ENCODE measurements around the gene COL1A2. TPM values are rescaled to one million over a fixed set of nuclear protein-coding genes. Genes with fewer than 3 reads are reported as not detected.

Gene COL1A2
- total RNA-seq, 1 donor: 11,912 TPM

DNA sequence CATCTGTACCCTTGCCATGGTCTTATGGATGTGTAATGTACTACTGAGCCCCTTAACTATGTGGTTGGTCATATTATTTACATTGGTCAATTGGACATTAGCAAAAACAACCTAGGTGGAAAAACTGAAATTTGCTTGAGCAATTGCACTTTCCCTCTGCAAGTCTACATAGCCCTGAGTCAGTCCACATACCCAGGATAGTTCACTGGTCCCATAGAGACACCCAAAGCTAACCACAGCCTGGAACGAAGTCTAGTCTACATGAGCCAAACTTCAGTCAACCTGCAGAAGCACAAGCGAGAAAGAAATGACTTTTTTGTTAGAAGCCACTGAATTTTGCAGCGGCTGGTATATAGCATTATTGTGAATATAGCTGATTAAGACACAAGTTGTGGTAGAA lies 37.6 kb upstream of the COL1A2 start:
- H3K27me3 ChIP-seq (ENCODE audit: insufficient read depth, low read length): no peaks in the 10 kb centered on the region
- no peak for DNase-seq (ENCODE audit: insufficient read length, low spot score, missing footprints)
- H3K4me2 ChIP-seq (ENCODE audit: insufficient read depth, low read length): no peak overlapping the region
- H3K4me1 ChIP-seq (ENCODE audit: insufficient read depth, low read length): peaks cover 26% of the 10 kb centered on the region
- TF ChIP-seq, protein P1, sequence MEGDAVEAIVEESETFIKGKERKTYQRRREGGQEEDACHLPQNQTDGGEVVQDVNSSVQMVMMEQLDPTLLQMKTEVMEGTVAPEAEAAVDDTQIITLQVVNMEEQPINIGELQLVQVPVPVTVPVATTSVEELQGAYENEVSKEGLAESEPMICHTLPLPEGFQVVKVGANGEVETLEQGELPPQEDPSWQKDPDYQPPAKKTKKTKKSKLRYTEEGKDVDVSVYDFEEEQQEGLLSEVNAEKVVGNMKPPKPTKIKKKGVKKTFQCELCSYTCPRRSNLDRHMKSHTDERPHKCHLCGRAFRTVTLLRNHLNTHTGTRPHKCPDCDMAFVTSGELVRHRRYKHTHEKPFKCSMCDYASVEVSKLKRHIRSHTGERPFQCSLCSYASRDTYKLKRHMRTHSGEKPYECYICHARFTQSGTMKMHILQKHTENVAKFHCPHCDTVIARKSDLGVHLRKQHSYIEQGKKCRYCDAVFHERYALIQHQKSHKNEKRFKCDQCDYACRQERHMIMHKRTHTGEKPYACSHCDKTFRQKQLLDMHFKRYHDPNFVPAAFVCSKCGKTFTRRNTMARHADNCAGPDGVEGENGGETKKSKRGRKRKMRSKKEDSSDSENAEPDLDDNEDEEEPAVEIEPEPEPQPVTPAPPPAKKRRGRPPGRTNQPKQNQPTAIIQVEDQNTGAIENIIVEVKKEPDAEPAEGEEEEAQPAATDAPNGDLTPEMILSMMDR (IDR thresholded peaks at IDR 0.05; ENCODE audit: extremely low read depth, low read depth, low read length): no peak
- no peaks in the 10 kb centered on the region for H4K20me1 ChIP-seq (ENCODE audit: insufficient read depth, low read length)
- H3K36me3 ChIP-seq (ENCODE audit: insufficient read depth, low read length): no peaks in the 10 kb centered on the region
- no peaks in the 10 kb centered on the region for H3K79me2 ChIP-seq (ENCODE audit: insufficient read depth, low read length)
- no peak overlapping the region for H3K27ac ChIP-seq (ENCODE audit: low read depth, low read length)
- no peak overlapping the region for H2AFZ ChIP-seq (ENCODE audit: low read length)
- no peak overlapping the region for H3K4me3 ChIP-seq (ENCODE audit: insufficient read depth, low read length)
- no peaks in the 10 kb centered on the region for H3K9me3 ChIP-seq (ENCODE audit: low read depth, low read length)

DNA sequence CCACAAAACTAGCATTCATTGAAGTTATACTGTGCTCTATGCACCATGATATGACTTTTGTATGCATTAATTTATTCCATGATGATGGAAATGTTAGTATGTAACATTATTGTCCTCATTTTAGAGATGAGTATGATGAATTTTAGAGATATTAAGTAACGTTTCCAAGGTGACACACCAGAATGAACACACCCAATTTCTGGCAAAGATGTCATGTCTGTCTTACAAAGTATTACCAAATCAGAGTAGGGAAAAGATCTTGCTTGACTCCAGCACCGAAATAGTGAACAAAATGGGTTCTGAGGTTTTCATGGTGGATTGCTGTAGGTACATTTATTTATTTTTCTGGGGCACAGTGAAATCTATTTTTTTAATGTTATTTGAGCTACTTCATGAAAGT lies 33.8 kb upstream of the COL1A2 start:
- H4K20me1 ChIP-seq (ENCODE audit: insufficient read depth, low read length): no peaks in the 10 kb centered on the region
- no peak overlapping the region for H3K4me2 ChIP-seq (ENCODE audit: insufficient read depth, low read length)
- DNase-seq (ENCODE audit: insufficient read length, low spot score, missing footprints): no peak

DNA sequence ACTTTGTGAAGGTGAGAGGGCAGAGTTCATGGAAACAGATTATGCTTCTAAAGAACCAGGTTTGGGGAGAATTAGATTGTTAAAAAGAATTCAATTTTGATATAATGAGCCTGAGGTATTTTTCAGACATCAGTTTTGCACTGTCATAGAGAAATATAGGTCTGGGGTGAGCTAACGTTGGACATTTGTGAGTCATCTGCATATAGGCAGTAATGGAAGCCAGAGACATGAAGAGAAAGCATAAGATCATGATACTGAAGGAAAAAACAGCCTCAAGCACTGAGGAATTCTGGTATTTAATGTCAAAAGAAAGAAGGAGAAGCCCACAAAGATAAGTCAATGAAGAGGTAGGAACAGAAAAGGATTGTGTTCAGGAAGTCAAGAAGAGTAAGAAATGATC lies 32.4 kb upstream of the COL1A2 start:
- H4K20me1 ChIP-seq (ENCODE audit: insufficient read depth, low read length): no peaks in the 10 kb centered on the region
- no peaks in the 10 kb centered on the region for H3K79me2 ChIP-seq (ENCODE audit: insufficient read depth, low read length)
- DNase-seq (ENCODE audit: insufficient read length, low spot score, missing footprints): no peak
- no peaks in the 10 kb centered on the region for H3K36me3 ChIP-seq (ENCODE audit: insufficient read depth, low read length)
- peaks cover 22% of the 10 kb centered on the region for H3K4me1 ChIP-seq (ENCODE audit: insufficient read depth, low read length)
- H3K27me3 ChIP-seq (ENCODE audit: insufficient read depth, low read length): no peaks in the 10 kb centered on the region
- no peak overlapping the region for H3K27ac ChIP-seq (ENCODE audit: low read depth, low read length)
- TF ChIP-seq, protein P1 (IDR thresholded peaks at IDR 0.05; ENCODE audit: extremely low read depth, low read depth, low read length): no peak
- H2AFZ ChIP-seq (ENCODE audit: low read length): peak overlapping the region; percentile 33
- no peak overlapping the region for H3K4me3 ChIP-seq (ENCODE audit: insufficient read depth, low read length)
- no peaks in the 10 kb centered on the region for H3K9me3 ChIP-seq (ENCODE audit: low read depth, low read length)
- H3K4me2 ChIP-seq (ENCODE audit: insufficient read depth, low read length): no peak overlapping the region

More for the DNA sequence above, 33.8 kb upstream of the COL1A2 start:
- TF ChIP-seq, protein P1 (IDR thresholded peaks at IDR 0.05; ENCODE audit: extremely low read depth, low read depth, low read length): no peak
- H3K27me3 ChIP-seq (ENCODE audit: insufficient read depth, low read length): no peaks in the 10 kb centered on the region
- H3K79me2 ChIP-seq (ENCODE audit: insufficient read depth, low read length): no peaks in the 10 kb centered on the region
- no peaks in the 10 kb centered on the region for H3K9me3 ChIP-seq (ENCODE audit: low read depth, low read length)
- no peak overlapping the region for H3K4me3 ChIP-seq (ENCODE audit: insufficient read depth, low read length)
- H3K27ac ChIP-seq (ENCODE audit: low read depth, low read length): no peak overlapping the region
- H3K4me1 ChIP-seq (ENCODE audit: insufficient read depth, low read length): peaks cover 20% of the 10 kb centered on the region
- no peaks in the 10 kb centered on the region for H3K36me3 ChIP-seq (ENCODE audit: insufficient read depth, low read length)
- no peak overlapping the region for H2AFZ ChIP-seq (ENCODE audit: low read length)

DNA sequence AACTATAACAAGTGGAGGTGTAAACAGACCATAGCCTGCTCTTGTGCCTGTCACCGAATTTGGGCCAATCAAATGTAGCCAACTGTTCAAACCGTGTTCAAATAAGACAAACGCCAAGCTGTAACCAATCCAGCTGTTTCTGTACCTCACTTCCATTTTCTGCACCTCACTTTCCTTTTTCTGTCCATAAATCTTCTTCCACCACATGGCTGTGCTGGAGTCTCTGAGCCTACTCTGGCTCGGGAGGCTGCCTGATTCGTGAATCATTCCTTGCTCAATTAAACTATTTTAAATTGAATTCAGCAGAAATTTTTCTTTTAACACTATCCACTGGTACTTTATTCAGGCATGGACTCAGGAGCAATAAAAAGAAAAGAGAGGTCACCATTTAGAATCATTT lies 29.9 kb upstream of the COL1A2 start:
- Histone ChIP-seq H3K9me3 (ENCODE audit: low read depth, low read length) (no peaks in the 10 kb centered on the region), H4K20me1 (ENCODE audit: insufficient read depth, low read length) (no peaks in the 10 kb centered on the region), H3K36me3 (ENCODE audit: insufficient read depth, low read length) (no peaks in the 10 kb centered on the region), H3K79me2 (ENCODE audit: insufficient read depth, low read length) (no peaks in the 10 kb centered on the region), H2AFZ (ENCODE audit: low read length) (no peak overlapping the region), H3K4me2 (ENCODE audit: insufficient read depth, low read length) (peak overlapping the region; percentile 31), H3K4me3 (ENCODE audit: insufficient read depth, low read length) (no peak overlapping the region), H3K27me3 (ENCODE audit: insufficient read depth, low read length) (no peaks in the 10 kb centered on the region), H3K27ac (ENCODE audit: low read depth, low read length) (no peak overlapping the region), H3K4me1 (ENCODE audit: insufficient read depth, low read length) (peaks cover 40% of the 10 kb centered on the region)
- TF ChIP-seq, protein P1 (IDR thresholded peaks at IDR 0.05; ENCODE audit: extremely low read depth, low read depth, low read length): no peak
- DNase-seq (ENCODE audit: insufficient read length, low spot score, missing footprints): peak; percentile 78
